Measurements from ENCODE around the gene MRPL53. TPM values are rescaled to one million over a fixed set of nuclear protein-coding genes. Genes with fewer than 3 reads are reported as not detected.

MRPL53 gene
- total and polyA plus RNA-seq, 2 of the 13 experiments (the other 11 are each of a cell fraction or from before 2014, with no cell fraction given): 34.3 to 51.9 TPM

- TF ChIP-seq NR2F6 (IDR thresholded peaks at IDR 0.05) (0 out of 2 replicates have a peak, but pooled peaks have one; percentile 23), NR2F6 (CRISPR knock-in tag; IDR thresholded peaks at IDR 0.05) (peak; percentile 69), TAF1 (CRISPR knock-in tag; IDR thresholded peaks at IDR 0.05) (no peak), ADNP (CRISPR knock-in tag; IDR thresholded peaks at IDR 0.05) (no peak), ARNT (IDR thresholded peaks at IDR 0.05) (no peak), HNF4G (IDR thresholded peaks at IDR 0.05; ENCODE audit: borderline replicate concordance, low read depth, low read length) (peak; percentile 81), HNF4G (CRISPR knock-in tag; IDR thresholded peaks at IDR 0.05; ENCODE audit: borderline replicate concordance, low read depth) (peak; percentile 78; the same call in 1 of the 2 replicates), FOXO1 (CRISPR knock-in tag; IDR thresholded peaks at IDR 0.05) (peak; percentile 26; the same call in 1 of the 2 replicates), MAZ (IDR thresholded peaks at IDR 0.05; ENCODE audit: borderline replicate concordance, low read depth, low read length) (no peak), MAZ (CRISPR knock-in tag; IDR thresholded peaks at IDR 0.05; ENCODE audit: low read depth) (0 out of 2 replicates have a peak, but pooled peaks have one; percentile 16), ZBTB43 (CRISPR knock-in tag; conservative IDR thresholded peaks at IDR 0.05) (no peak), ZKSCAN5 (CRISPR knock-in tag; IDR thresholded peaks at IDR 0.05) (no peak), ZMAT3 (CRISPR knock-in tag; conservative IDR thresholded peaks at IDR 0.05) (0 out of 2 replicates have a peak, but pooled peaks have one; percentile 34), PATZ1 (CRISPR knock-in tag; IDR thresholded peaks at IDR 0.05) (peak; percentile 55; the same call in 1 of the 2 replicates), MNT (IDR thresholded peaks at IDR 0.05) (no peak), STAG1 (CRISPR knock-in tag; IDR thresholded peaks at IDR 0.05) (no peak), UBTF (CRISPR knock-in tag; IDR thresholded peaks at IDR 0.05) (no peak), DNMT1 (CRISPR knock-in tag; IDR thresholded peaks at IDR 0.05) (0 out of 2 replicates have a peak, but pooled peaks have one; percentile 23), ZNF652 (CRISPR knock-in tag; IDR thresholded peaks at IDR 0.05; ENCODE audit: borderline replicate concordance, low read depth) (no peak; the same call in 1 of the 2 replicates), PCBP1 (IDR thresholded peaks at IDR 0.05; ENCODE audit: borderline replicate concordance, low read depth, low read length) (no peak), ZNF746 (CRISPR knock-in tag; IDR thresholded peaks at IDR 0.05) (no peak), ATF7-NPFF (CRISPR knock-in tag; IDR thresholded peaks at IDR 0.05; ENCODE audit: low read depth) (no peak), SCMH1 (CRISPR knock-in tag; IDR thresholded peaks at IDR 0.05; ENCODE audit: borderline replicate concordance) (no peak), KAT7 (CRISPR knock-in tag; IDR thresholded peaks at IDR 0.05; ENCODE audit: borderline replicate concordance) (no peak), ETV5 (CRISPR knock-in tag; IDR thresholded peaks at IDR 0.05; ENCODE audit: borderline replicate concordance) (no peak)
Measured at GRCh38 chr2:74447230-74447999, 25.1 kb downstream of the MRPL53 start (continued).

All from HepG2 (cell line).